Keratinocyte (primary cell): Measurements from ENCODE around the gene ITGA11. TPM values are rescaled to one million over a fixed set of nuclear protein-coding genes. Genes with fewer than 3 reads are reported as not detected.

Experiments
- DNase-seq: peaks from one replicate; pipeline ENCODE4 v3.0.0-alpha.2; 2011; ENCODE audit warnings: low read depth, missing footprints, low spot score
- FAIRE-seq: peaks from 2 replicates; lab custom pipeline; 2011; peaks lifted over from hg19 to GRCh38; lab: Jason Lieb, UNC
- H2AFZ ChIP-seq: 2 replicates; pipeline ENCODE4 v1.6.0; 2012; ENCODE audit warnings: low read length, control low read depth, inconsistent platforms; ENCODE audit not compliant: control insufficient read depth
- H3K27ac ChIP-seq: 2 replicates; pipeline ENCODE4 v1.5.1; 2011; ENCODE audit warnings: low read length; ENCODE audit not compliant: control insufficient read depth, insufficient read depth
- H3K27me3 ChIP-seq: 3 replicates; pipeline ENCODE4 v1.6.0; 2011; ENCODE audit warnings: low read length; ENCODE audit not compliant: control insufficient read depth, insufficient read depth; ENCODE audit errors: extremely low read depth
- H3K36me3 ChIP-seq, 2 experiments: 2 replicates in 1 of 2; 3 replicates in 1 of 2; pipeline ENCODE4 v1.5.1; 2011; ENCODE audit warnings: low read length in 2 of 2, mild to moderate bottlenecking in 1 of 2; ENCODE audit not compliant: control insufficient read depth in 2 of 2, insufficient read depth in 2 of 2; ENCODE audit errors: extremely low read depth in 1 of 2
- H3K4me1 ChIP-seq: 3 replicates; pipeline ENCODE4 v1.5.1; 2011; ENCODE audit warnings: low read length; ENCODE audit not compliant: control insufficient read depth, insufficient read depth; ENCODE audit errors: extremely low read depth
- H3K4me2 ChIP-seq: 3 replicates; pipeline ENCODE4 v1.6.0; 2011; ENCODE audit warnings: low read depth, low read length; ENCODE audit not compliant: control insufficient read depth, insufficient read depth; ENCODE audit errors: extremely low read depth
- H3K4me3 ChIP-seq, 3 experiments: fragments of 200-600 bp in 1 of 3; sonication (generic) in 1 of 3; 2 replicates in 2 of 3; 3 replicates in 1 of 3; pipeline ENCODE4 v1.5.1; 2011 to 2016; ENCODE audit warnings: low read length in 3 of 3, mild to moderate bottlenecking in 3 of 3, control low read depth in 2 of 3, inconsistent platforms in 1 of 3, low read depth in 1 of 3, mixed read lengths in 1 of 3, mixed run types in 1 of 3, moderate library complexity in 1 of 3; ENCODE audit not compliant: control insufficient read depth in 2 of 3, insufficient read depth in 2 of 3; ENCODE audit errors: extremely low read depth in 1 of 3
- H3K79me2 ChIP-seq: 2 replicates; pipeline ENCODE4 v1.6.0; 2012; ENCODE audit warnings: low read length; ENCODE audit not compliant: control insufficient read depth, insufficient read depth
- H3K9ac ChIP-seq: 3 replicates; pipeline ENCODE4 v1.6.0; 2011; ENCODE audit warnings: low read length; ENCODE audit not compliant: control insufficient read depth, insufficient read depth; ENCODE audit errors: extremely low read depth
- H3K9me1 ChIP-seq: 3 replicates; pipeline ENCODE4 v1.6.0; 2011; ENCODE audit warnings: low read length; ENCODE audit not compliant: control insufficient read depth, insufficient read depth; ENCODE audit errors: extremely low read depth
- H3K9me3 ChIP-seq: 2 replicates; pipeline ENCODE4 v1.5.1; 2012; ENCODE audit warnings: low read depth, low read length; ENCODE audit not compliant: control insufficient read depth
- H4K20me1 ChIP-seq: 3 replicates; pipeline ENCODE4 v1.6.0; 2011; ENCODE audit warnings: low read length; ENCODE audit not compliant: control insufficient read depth, insufficient read depth; ENCODE audit errors: extremely low read depth
- EZH2 ChIP-seq: IDR thresholded peaks from one replicate; pipeline ENCODE4 v1.6.1; 2012; ENCODE audit warnings: inconsistent platforms, mild to moderate bottlenecking, low read length, moderate library complexity
- dilution Hi-C: fragments of 300-500 bp; cut with MboI; formaldehyde crosslinking; loops from one replicate; pipeline ENCODE4 v1.7.0; 2020; ENCODE audit warnings: low sequenced_read_pairs; ENCODE audit not compliant: extremely low pct_ligation_motif_present
- polyA plus RNA-seq, 5 experiments: library from polyadenylated mRNA; depleted of rRNA in 3 of 5; stranded (reverse) in 3 of 5; stranded (forward) in 1 of 5; unstranded in 1 of 5; fragments of >200 nt; gene quantifications; 1 replicate in 1 of 5; 2 replicates in 3 of 5; 3 replicates in 1 of 5; pipeline versions ENCODE4 v1.2.1 to v1.2.3, GENCODE V29; 2011 to 2012; ENCODE audit warnings: missing spikeins in 2 of 5, low read depth in 1 of 5, low replicate concordance in 1 of 5
- TF ChIP-seq, protein P1 (sequence below), 3 experiments: IDR thresholded peaks in 1 of 3; conservative IDR thresholded peaks in 1 of 3; optimal IDR thresholded peaks in 1 of 3; 2 replicates in 2 of 3; 3 replicates in 1 of 3; pipeline versions ENCODE3 to v1.5.1; 2011; ENCODE audit warnings: low read length in 3 of 3, mild to moderate bottlenecking in 3 of 3, moderate library complexity in 2 of 3, control low read depth in 1 of 3, inconsistent platforms in 1 of 3; ENCODE audit not compliant: insufficient read depth in 2 of 3; ENCODE audit errors: extremely low read depth in 1 of 3

Gene ITGA11
- polyA plus RNA-seq, 1 donor (not counting 4 experiments of a cell fraction or from before 2014, with no cell fraction given), result not detected

DNA sequence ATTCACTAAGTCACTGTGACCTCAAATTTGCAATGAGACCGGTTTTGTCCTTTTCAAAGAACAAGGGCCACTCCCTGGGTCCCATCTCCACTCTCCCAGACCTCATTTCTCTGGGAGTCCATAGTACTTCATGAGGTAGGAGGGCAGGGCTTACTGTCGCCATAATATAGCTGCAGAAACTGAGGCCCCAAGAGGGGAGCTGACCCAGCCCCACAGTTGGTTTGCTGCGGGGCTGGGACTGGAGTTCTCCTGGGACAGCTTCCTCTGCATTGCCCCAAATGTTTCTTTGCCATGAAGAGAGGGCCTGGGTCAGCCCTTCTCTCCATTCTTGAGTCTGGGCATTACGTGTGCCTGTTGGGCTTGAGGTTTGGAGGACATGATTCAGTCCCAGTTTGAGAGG, 60.1 kb downstream of the ITGA11 start:
- DNase-seq, result no peak
- no peaks in the 10 kb centered on the region for H3K9me3 ChIP-seq
- no peaks in the 10 kb centered on the region for H3K79me2 ChIP-seq
- no peaks in the 10 kb centered on the region for H3K4me1 ChIP-seq
- H2AFZ ChIP-seq, result no peak overlapping the region
- no peaks in the 10 kb centered on the region for H3K9me1 ChIP-seq
- H3K36me3 ChIP-seq, result no peaks in the 10 kb centered on the region
- H3K9ac ChIP-seq, result no peak overlapping the region
- H3K4me3 ChIP-seq, result no peak overlapping the region
- no peaks in the 10 kb centered on the region for H4K20me1 ChIP-seq
- dilution Hi-C loops, result no loop called here
- no peak for FAIRE-seq
- peaks cover 21% of the 10 kb centered on the region for H3K27me3 ChIP-seq
- no peak overlapping the region for H3K27ac ChIP-seq
- H3K4me2 ChIP-seq, result no peak overlapping the region
- TF ChIP-seq EZH2, result no peak
- TF ChIP-seq, protein P1, sequence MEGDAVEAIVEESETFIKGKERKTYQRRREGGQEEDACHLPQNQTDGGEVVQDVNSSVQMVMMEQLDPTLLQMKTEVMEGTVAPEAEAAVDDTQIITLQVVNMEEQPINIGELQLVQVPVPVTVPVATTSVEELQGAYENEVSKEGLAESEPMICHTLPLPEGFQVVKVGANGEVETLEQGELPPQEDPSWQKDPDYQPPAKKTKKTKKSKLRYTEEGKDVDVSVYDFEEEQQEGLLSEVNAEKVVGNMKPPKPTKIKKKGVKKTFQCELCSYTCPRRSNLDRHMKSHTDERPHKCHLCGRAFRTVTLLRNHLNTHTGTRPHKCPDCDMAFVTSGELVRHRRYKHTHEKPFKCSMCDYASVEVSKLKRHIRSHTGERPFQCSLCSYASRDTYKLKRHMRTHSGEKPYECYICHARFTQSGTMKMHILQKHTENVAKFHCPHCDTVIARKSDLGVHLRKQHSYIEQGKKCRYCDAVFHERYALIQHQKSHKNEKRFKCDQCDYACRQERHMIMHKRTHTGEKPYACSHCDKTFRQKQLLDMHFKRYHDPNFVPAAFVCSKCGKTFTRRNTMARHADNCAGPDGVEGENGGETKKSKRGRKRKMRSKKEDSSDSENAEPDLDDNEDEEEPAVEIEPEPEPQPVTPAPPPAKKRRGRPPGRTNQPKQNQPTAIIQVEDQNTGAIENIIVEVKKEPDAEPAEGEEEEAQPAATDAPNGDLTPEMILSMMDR (optimal IDR thresholded peaks at IDR 0.05 in 1 of 3, IDR thresholded peaks at IDR 0.05 in 1 of 3, conservative IDR thresholded peaks at IDR 0.05 in 1 of 3; ENCODE audit: extremely low read depth in 1 of 3, insufficient read depth in 2 of 3, low read length in 3 of 3), result no peak

DNA sequence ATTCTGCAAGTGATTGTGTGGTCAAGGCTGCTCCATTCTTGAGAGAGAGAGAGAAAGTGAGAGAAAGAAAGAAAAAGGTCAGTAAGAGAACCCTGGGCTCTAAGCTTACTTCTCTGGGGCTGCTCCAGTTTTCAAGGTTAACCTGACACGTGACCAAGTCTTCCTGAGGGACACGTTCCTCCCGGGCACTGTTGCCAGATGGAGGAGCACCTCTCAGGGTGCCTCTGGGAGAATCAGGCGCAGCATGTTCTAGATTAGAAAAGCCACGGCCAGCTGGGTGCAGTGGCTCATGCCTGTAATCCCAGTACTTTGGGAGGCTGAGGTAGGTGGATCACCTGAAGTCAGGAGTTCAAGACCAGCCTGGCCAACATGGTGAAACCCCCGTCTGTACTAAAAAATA, 60.8 kb downstream of the ITGA11 start:
- Histone ChIP-seq H3K4me3 (no peak overlapping the region), H3K4me2 (no peak overlapping the region), H3K9me1 (no peaks in the 10 kb centered on the region), H2AFZ (no peak overlapping the region), H3K36me3 (no peaks in the 10 kb centered on the region), H3K27me3 (peaks cover 28% of the 10 kb centered on the region), H3K4me1 (no peaks in the 10 kb centered on the region), H3K9me3 (no peaks in the 10 kb centered on the region), H4K20me1 (no peaks in the 10 kb centered on the region), H3K9ac (no peak overlapping the region), H3K27ac (no peak overlapping the region), H3K79me2 (no peaks in the 10 kb centered on the region)
- DNase-seq (no peak), FAIRE-seq (no peak)
- dilution Hi-C loops, result no loop called here
- TF ChIP-seq, protein P1 (optimal IDR thresholded peaks at IDR 0.05 in 1 of 3, IDR thresholded peaks at IDR 0.05 in 1 of 3, conservative IDR thresholded peaks at IDR 0.05 in 1 of 3; ENCODE audit: extremely low read depth in 1 of 3, insufficient read depth in 2 of 3, low read length in 3 of 3), result no peak
